IPS DF 19.7 (cell line): Measurements from ENCODE around the gene STPG2.

ENCODE experiments used
- DNase-seq: peaks from one replicate; pipeline ENCODE4 v3.0.0-alpha.2; 2013; ENCODE audit warnings: low read depth, low spot score

The STPG2 gene

DNA sequence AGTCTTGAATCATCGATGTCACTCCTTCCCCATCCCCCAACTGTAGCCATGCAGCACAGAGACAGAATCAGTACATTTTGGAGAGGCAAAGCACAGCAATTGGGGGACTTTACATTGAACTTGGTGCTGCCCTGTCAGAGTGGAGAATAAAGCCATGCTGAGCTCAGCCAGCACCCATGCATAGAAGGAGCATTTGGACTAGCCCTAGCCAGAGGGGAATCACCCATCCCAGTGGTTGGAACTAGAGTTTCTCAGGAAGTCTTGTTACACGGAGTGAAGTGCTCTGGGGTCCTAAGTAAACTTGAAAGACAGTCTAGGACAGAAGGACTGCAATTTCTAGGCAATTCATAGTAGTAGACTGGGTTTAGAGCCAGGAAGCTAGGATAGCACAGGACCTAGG lies 49.6 kb downstream of the STPG2 start:
- DNase-seq, result no peak

DNA sequence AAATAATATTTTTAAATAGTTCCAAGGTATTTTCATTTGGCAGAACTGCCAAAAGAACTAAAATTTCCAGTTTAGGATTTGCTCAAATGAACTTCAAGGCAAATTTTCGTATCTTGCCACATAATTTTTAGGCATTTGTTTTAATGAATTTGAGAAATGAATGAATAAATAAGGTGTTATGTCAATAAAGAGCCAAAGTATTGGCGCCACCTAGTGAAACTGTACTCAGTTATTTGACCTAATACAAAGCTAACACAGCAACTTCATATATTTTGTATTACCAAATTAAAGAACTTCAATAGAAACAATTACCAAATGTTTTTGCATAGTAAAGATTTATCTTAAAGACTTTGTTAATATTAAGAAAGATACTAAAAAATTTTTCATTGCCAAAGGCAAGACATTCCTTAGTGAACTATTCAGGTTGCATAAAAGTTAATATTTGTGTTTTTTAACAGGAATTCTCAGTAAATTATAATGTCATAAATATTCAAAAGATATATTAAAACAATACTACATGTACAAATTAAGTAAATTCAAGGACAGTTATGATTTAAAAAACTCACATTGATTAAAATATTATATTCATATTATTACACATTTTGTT lies 50.3 kb downstream of the STPG2 start:
- DNase-seq, result no peak

DNA sequence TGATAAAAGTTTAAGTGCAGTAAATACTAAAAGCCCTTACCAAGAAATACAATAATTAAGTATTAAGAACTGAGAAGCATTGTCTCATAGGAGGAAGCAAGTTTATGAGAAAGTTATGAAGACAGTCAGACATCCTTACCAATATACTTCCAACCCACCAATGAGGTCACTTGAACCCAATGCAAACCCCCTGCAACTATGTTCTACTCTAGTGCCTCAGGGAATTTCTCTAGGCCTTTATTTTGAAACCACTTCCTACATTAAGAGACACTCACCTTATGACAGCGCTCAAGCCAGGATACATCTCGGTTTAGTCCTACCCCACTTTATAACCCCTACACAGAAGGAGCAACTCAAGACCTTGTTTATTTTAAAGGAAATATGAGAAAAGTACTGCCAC lies 61.3 kb downstream of the STPG2 start:
- no peak for DNase-seq

DNA sequence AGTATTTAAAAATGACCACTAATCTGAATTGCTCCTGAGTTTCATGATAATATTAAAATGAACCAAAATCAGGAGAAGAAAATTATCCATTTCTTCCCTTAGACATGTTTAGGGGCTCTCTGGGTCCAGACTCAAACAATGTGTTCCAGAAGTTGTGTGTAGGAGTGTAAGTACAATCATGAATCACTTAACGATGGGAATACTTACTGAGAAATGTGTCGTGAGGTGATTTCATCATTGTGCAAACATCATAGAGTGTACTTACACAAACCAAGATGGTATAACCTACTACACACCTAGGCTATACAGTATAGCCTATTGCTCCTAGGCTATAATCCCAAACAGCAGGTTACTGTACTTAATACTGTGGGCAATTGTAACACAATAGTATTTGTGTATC lies 74.8 kb downstream of the STPG2 start:
- no peak for DNase-seq

DNA sequence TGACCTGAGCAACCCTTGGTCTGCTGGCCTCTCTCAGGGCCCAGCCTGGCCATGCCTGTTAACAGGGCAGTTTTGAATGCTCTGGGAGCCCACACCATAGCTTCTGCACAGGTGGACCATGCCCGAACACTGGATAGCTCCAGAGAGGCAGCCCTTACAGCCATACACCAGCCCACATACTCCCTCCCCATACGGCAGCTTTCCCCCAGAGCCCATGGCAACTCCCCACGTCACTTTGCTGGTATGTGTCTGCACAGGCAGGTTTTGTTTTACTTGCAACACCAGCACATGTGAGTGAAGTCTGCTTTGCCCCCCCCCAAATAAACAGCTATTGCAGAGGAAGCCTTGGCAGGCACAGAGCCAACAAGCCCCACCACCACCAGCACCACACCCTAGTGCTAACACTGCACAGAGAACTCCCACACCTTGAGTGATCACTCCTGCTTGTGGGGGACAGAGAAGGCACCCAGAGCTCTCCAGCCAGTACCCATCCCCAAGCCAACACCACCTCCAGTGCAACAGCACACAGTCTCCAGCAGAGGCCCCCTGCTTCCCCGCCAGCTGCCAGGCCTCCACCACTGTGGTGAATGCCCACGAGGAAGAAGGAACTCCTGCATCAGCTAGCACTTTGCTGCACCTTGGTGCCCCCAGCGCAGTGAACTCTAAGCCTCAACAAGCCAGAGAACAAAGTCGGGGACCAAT lies 87.3 kb downstream of the STPG2 start:
- DNase-seq, result no peak

DNA sequence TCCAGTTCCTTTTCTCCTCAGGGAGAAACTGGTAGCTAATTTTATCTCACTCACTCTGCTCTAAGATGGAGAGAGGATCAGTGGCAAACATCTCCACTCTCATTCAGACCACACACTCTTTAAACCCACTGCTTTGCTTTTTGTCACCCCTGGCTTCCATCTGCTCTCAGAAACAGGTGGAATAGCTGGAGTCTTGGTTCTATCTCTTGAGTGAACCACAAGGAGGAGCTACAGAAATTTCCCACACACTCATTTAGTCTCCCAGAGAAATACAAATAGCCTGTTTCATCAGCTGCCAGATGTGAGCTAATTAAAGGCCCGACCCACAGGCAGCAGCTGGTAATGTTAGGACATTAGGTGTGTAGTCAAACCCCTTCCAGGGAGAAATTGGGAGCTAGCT lies 96.6 kb downstream of the STPG2 start:
- peak; percentile 25 for DNase-seq

DNA sequence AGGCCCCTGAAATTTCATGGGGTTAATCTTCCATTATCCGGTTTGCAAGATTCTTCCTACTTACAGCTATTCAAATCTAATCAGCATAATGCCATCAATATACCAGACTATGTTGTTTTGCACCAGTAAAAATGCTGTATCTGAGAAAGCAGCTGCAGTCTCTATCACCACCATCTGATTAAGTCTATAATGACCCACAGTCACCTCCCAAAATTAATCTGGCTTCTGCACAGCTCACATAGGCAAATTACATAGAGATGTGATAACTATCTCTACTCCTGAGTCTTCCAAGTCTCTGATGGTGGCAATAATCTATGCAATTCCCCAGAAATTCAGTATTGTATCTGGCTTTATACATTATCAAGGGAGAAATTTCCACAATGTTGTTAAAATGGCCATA lies 113.2 kb downstream of the STPG2 start:
- DNase-seq, result no peak

DNA sequence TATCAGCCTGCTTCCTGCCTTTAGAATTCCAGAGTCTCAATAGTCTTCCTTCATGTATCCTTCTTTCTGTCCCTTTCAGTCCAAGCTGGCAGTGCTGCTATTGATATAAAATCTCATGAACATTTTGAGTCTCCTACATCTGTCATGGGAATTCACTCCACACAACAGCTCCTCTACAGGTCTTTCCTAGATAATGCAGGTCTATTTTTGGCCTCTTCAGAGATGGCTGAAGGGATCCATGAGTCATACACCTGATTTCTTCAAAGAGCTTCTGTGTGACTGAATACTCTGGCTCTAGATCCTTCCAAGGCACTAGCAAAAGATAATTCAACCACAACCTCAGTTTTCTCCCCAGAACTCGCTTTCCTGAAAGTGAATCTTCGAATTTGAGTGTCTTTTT lies 115.4 kb downstream of the STPG2 start:
- no peak for DNase-seq

DNA sequence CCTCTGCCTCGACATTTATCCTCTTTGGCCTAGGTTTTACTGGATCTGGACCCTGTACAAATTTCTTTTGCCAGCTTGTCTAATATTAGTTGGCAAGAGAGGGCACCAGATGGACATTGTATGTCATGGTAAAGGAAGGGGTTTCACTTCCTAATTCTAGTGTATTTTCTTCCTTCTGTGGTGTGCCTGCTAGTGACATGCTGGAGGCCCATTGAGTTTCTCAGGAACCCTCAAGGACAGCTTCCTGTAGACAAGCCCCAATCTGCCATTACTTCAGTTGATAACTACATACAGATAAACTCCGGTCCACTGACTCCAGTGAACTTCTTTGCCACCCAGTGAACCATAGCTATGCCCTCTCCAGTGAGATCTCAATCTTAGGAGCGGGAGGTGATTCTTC lies 116.9 kb downstream of the STPG2 start:
- DNase-seq, result no peak

DNA sequence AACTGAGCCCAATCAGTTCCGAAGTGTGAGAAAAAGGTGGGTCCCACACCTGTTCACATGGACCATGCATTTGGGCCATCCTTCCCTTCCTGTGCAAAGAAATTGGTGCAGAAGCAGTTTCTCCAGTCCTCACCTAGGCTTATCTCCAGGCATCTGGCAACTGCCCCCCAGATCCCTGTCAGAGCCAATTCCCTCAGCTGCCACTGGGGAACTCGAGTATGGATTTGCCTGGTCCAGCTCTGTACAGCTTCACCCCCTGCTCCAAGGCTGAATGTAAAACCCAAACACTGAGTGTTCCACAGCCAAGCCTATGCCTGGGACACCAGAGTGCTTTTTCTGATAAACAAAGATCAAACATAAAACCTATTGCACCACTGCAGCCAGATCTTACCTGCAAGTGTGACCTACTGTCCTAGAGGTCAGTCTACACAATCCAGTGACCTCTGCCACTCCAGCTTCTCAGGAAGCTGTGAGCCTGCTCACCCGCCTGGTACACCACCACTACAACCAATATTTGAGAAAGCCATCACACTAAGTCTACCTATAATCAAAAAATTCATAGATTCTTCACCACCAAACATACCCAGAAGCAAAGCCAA lies 136.4 kb downstream of the STPG2 start:
- DNase-seq, result no peak

DNA sequence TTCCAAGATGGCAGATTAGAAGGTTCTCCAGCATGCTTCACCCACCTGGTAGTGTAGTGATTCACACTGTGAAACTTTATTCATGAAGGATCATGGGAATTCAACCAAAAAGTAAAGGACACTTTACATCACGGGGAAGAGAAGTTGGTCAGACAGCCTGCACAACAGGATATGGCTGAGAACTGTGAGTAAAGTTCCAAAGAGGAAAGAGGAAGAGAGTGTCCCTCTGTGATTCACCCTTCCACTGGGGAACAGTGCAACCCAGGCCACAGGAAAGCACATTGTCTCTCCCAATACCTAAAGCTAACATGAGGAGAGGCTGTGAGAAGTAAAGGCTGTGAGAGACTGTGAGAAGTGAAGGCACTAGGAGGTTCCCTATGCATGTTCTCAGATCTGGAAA lies 137.2 kb downstream of the STPG2 start:
- DNase-seq, result no peak

DNA sequence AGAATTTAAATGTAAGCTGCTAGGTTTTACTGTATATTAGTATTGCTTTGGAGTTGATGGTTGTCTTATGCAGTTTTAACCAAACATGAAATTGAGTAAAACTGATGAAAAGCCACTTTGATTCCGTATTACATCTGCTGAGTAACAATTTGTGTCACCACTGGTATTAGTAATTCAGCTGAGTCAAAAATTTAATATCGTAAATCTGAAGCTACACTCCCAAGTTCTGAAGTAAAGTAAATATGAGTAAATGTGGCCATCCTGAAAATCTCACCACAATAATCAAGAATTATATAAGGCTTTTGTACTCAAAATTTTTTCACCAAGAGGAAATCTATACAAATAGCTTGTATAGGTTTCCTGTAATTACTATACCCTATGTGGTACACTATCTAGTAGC lies 142.3 kb downstream of the STPG2 start:
- DNase-seq, result no peak

DNA sequence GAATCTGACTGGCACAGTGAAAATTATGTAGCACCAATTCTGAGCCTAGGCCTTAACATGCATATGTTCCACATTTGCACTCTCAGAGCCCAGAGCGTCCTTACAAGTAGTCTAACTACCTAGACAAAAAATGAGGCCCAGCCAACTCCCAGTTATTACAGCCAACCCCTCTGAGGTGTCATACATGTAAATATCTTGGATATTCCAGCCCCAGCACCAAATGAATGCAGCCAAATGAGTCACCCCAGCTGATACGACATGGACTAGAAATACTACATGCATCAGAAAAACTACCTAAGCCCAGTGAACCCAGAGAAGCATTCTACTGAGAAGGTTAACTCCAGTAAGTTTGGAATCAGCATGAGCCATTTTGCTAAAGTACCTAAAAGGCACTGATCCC lies 145.1 kb downstream of the STPG2 start:
- DNase-seq, result no peak

DNA sequence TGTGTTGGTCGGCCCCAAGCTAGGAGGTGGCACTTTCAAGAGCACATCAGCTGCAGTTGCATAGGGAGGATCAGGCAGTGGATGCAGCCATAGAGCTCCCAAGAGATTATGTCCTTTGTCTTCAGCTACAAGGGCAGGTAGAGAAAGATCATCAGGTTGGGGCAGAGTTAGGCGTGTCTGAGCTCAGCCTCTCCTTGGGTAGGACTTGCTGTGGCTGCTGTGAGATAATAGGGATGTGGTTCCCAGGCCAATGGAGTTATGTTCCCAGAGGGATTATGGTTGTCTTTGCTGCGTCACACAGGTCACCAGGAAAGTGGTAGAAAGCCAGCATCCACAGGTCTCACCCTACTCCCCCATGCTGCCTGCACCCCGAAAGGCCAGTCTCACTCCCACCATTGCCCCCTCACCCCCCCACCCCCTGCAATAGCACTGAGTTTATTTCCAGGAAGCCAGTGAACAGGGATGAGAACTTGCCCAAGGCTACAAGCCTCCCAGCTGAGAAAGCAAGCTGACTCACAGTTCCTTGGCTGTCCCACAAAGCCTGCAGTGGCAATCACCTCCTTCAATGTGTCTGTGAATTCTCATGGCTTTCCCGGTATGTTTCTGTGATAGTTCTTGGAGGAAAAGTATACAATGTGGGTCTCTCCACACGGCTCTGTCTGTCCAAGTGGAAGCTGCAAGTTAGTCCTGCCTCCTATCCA lies 148.4 kb downstream of the STPG2 start:
- no peak for DNase-seq

DNA sequence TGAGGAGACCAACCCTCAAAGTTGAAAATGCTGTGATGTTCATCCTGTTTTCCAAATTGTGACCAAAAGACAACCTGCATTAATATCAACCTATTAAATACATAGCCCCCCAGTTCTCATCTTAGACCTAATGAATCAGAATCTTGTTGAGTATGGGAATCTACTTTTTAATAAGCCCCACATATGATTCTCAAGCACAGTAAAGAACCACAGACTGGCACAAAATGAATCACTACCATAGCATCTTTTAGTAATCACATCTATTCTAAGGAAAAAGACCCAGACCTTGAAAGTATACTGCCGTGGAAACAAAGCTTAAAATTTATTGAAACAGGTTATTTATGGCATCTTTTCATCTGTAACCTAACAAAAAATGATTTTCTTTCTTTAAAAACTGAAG lies 152.9 kb downstream of the STPG2 start:
- no peak for DNase-seq

DNA sequence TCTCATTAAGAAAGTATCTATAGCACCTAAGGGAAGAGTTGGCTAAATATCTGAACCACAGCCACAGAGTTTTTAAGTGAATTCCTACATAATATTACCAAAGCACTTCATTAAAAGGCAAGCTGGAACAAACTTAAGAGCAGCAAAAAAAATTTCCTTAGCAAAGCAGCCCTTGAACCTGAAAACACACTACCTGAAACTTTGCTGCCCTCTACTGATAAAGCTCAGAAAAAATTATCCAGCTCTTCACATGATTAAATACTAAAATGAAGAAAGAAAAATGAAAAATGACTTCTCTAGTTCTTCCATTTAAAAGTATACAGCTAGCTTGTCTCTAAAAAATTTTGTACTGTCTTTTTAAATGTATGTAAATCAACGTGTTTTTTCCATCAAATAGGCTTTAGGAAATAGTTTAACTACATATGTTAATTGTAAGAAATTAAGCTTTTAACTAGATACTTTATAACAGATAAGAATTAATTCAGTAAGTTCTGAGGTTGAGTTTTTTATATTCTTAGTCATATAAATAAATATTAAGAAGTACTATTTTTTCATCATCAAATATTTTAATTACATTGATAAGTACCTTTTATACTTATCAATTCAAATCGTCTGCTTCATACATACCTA lies 156.1 kb downstream of the STPG2 start:
- DNase-seq, result no peak

DNA sequence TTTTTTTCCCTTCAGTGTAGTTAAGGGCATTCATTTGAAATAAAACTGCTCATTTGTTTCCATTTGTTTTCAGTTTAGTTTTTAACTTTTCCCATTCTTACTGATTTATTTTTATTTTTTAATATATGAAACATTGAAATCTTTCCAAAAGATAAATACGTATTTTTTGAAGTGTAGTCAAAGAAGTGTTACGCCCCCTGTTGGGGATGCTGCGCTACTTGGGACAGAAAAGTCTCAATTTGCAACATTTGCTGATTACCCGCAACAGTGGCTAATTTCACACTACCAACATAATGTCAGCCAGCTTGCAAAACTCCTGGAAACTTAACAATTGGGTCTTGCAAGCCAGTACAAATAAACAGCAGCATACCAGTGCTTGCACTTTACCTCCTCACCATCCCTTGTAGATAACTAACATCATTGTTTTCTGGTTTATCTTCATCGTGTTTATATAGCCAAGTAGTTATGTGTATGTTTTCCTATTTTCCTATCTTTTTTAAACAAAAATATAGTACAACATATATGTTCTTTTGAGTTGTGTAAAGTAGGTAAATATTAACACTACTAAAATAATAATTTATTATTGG lies 158.6 kb downstream of the STPG2 start:
- no peak for DNase-seq

DNA sequence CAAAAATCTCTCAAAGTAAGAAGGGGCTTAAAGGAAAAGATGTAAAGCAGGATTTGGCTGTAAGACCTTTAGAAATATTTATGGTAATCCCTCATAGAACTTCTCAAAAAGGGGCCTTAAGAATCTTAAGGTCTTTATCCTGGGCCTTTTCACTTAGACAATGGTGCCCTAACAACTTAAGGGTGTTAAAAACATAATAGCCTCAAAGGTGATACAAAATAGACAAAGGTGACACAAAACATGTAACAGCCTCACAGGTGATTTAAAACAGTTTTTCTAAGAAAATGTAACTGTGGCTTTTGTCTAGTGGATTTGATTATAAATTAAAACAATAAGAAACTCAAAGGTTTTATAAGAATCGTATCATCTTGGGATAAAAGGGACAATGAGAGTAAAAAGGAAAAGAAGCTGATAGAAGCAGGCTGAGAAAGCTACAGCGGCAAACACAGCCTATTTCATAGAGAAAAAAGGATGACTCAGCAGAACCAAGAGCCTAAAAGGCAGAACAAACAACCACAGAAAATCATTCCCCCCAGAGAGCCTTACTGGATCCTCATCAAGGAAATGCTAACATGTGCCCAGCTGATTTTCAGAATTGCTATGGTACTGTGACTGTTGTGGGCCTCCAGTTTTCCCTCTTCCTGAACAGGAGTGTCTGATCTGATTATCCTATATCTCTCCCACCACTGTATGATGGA lies 164.3 kb downstream of the STPG2 start:
- DNase-seq, result no peak

DNA sequence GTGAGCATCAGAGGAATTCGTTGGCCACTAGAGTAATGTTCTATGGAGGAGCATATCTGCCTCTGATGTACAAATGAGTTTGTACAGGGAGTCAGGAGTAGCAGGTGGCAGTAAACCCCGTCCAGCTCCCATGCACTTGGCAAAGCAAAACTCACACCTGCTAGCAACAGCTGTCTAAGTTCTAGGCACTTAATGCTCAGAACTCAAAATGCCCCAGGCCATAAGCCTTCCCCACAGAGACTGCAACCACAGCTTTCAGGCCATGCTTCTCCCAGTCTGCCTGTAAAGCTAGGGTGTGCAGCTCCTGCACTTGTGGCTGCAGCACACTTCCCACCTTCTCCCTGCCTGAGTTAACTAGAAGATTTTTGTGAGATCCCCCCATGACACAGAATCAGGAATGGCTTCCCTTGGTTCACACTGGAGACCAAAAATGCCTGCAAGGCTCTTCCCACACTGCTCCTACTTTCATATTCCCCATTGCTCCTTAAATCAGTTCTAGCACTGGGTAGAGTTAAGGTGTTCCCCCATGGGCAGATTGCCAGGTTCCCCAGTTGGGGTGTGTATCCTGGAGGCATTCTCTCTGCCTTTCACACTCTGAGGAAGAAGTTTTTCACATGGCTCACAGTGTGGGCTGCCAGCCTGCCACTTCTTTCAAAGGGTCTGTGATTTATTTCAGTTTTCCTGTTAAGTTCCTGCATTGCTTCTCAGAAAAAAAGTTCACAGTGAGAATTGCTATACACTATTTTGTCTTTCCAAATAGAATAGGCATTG lies 189.9 kb downstream of the STPG2 start:
- no peak for DNase-seq

DNA sequence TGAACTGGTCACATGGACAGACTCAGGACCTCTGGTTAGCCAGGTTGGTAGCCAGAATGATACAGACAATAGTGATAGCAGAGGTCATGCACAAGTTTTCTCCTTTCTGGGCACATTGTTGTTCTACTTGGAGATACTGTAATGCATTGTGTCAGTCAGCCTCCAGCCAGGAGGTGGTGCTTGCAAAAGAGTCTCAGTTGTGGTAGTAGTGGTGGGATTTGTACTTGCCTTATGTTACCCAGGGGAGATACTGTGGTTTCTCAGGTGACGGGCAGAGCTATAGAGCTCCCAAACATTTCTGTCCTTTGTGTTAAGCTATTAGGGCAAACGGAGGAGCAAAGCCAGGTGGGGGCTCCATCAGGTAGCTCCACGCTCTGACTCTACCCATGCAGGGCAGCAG lies 190.5 kb downstream of the STPG2 start:
- DNase-seq, result no peak

DNA sequence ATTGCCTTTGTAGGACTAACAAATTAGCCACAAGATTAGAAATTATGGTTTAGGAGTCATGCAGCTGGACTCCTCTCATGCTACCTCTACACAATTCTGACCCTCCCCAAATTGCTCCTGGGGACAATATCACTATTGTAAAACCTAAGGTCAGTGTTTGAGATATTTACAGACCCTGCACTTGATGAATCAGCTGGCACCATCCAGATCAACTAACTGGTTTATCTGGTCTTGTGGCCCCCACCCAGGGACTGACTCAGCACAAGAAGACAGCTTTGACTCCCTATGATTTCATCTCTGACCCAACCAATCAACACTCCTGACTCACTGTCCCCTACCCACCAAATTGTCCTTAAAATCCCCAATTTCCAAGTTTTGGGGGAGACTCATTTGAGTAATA lies 192.4 kb downstream of the STPG2 start:
- no peak for DNase-seq
